A673 (cell line): Measurements from ENCODE around the gene FAM3C. TPM values are rescaled to one million over a fixed set of nuclear protein-coding genes. Genes with fewer than 3 reads are reported as not detected.

Experiments
- BruUV-seq: library from RNA; stranded (reverse); fragments of 400-500 nt; replicated peaks from 2 replicates; lab custom pipeline; 2021; lab: Mats Ljungman, UMichigan
- CTCF ChIA-PET: fragments of 300-600 bp; sonication (Branson Sonifier 250); formaldehyde crosslinking; loops from one replicate; lab custom pipeline; 2022; ENCODE audit warnings: antibody characterized with exemption; lab: Charles Lee
- POLR2A ChIA-PET: fragments of 300-600 bp; sonication (Branson Sonifier 250); formaldehyde crosslinking; loops from one replicate; lab custom pipeline; 2022; ENCODE audit warnings: antibody characterized with exemption; ENCODE audit not compliant: low non-redundant PET; lab: Charles Lee
- DNase-seq: peaks from one replicate; pipeline ENCODE4 v3.0.0-alpha.2; 2015; ENCODE audit warnings: low spot score
- H3K27ac ChIP-seq: fragments of 200-600 bp; sonication (generic); 2 replicates; pipeline ENCODE4 v1.5.1; 2016; ENCODE audit warnings: mixed run types, low read depth, mild to moderate bottlenecking, mixed read lengths, antibody characterized with exemption, low read length; ENCODE audit not compliant: poor library complexity, severe bottlenecking
- H3K27me3 ChIP-seq: fragments of 200-600 bp; sonication (generic); replicated peaks from 2 replicates; pipeline ENCODE4 v1.6.1; 2017; ENCODE audit warnings: mixed run types, low read depth, mild to moderate bottlenecking, mixed read lengths, antibody characterized with exemption, low read length; ENCODE audit not compliant: insufficient read depth, poor library complexity
- H3K36me3 ChIP-seq: fragments of 200-600 bp; sonication (generic); 2 replicates; pipeline ENCODE4 v1.6.1; 2016; ENCODE audit warnings: mixed run types, mild to moderate bottlenecking, mixed read lengths, antibody characterized with exemption, low read length; ENCODE audit not compliant: insufficient read depth, poor library complexity, severe bottlenecking
- H3K4me1 ChIP-seq: fragments of 200-600 bp; sonication (generic); 2 replicates; pipeline ENCODE4 v1.6.1; 2017; ENCODE audit warnings: mixed run types, mild to moderate bottlenecking, mixed read lengths, antibody characterized with exemption, low read length; ENCODE audit not compliant: insufficient read depth, poor library complexity, severe bottlenecking
- H3K4me3 ChIP-seq: fragments of 200-600 bp; sonication (generic); 2 replicates; pipeline ENCODE4 v1.5.1; 2016; ENCODE audit warnings: low read depth, mixed run types, mild to moderate bottlenecking, mixed read lengths, low read length; ENCODE audit not compliant: poor library complexity, severe bottlenecking
- H3K9me3 ChIP-seq: fragments of 200-600 bp; sonication (generic); 2 replicates; pipeline ENCODE4 v1.6.1; 2016; ENCODE audit warnings: mixed run types, low read depth, mild to moderate bottlenecking, mixed read lengths, antibody characterized with exemption, low read length; ENCODE audit not compliant: poor library complexity, severe bottlenecking
- CTCF ChIP-seq: fragments of 300-800, 200-600 bp; sonication (generic); conservative IDR thresholded peaks from 2 replicates; pipeline ENCODE4 v1.5.1; 2017; ENCODE audit warnings: low read depth, mild to moderate bottlenecking, antibody characterized with exemption, low read length, moderate library complexity, mixed read lengths
- EZH2 ChIP-seq: fragments of 200-600 bp; sonication (generic); IDR thresholded peaks from 2 replicates; pipeline ENCODE4 v1.6.1; 2017; ENCODE audit warnings: borderline replicate concordance, low read depth, mild to moderate bottlenecking, mixed read lengths, antibody characterized with exemption, low read length; ENCODE audit not compliant: poor library complexity, severe bottlenecking
- intact Hi-C: fragments of 100-400 bp; cut with micrococcal nuclease; formaldehyde crosslinking; loops from one replicate; pipeline ENCODE4 v1.10.0; 2022; ENCODE audit not compliant: unreplicated experiment
- total RNA-seq: library from RNA; stranded (reverse); gene quantifications from 2 replicates; pipeline ENCODE4 v1.2.3, GENCODE V29; 2021

FAM3C gene
- total RNA-seq, 1 experiment from 2014 or later = 33.0 TPM

DNA sequence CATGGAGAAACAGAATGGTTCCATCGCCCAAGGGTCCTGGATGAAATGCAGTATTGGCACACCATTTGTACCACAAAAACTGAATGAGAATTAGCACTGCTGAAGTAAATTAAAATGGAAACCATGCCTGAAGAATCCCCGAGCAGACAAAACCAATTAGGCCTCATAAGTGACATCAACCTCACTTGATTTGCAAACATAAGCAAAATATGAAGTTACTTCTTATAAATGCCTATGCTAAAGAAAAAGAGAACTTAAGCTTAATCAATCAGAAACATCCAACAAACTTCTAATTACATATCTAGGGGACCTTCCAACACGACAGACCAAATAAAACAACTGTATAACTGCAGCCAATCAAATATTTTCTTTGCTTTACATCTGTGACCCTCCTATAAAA, 4.4 kb downstream of the FAM3C start:
- DNase-seq = no peak
- peaks cover 21% of the 10 kb centered on the region for H3K4me1 ChIP-seq
- H3K36me3 ChIP-seq = peaks cover 5% of the 10 kb centered on the region
- H3K27me3 ChIP-seq = no peaks in the 10 kb centered on the region
- ChIA-PET CTCF (no interaction called here), POLR2A (no interaction called here)
- no peak overlapping the region for H3K27ac ChIP-seq
- H3K4me3 ChIP-seq = no peak overlapping the region
- no TSS peak for BruUV-seq
- intact Hi-C loops = no loop called here
- no peaks in the 10 kb centered on the region for H3K9me3 ChIP-seq
- TF ChIP-seq EZH2 = no peak
- no peak for TF ChIP-seq CTCF

DNA sequence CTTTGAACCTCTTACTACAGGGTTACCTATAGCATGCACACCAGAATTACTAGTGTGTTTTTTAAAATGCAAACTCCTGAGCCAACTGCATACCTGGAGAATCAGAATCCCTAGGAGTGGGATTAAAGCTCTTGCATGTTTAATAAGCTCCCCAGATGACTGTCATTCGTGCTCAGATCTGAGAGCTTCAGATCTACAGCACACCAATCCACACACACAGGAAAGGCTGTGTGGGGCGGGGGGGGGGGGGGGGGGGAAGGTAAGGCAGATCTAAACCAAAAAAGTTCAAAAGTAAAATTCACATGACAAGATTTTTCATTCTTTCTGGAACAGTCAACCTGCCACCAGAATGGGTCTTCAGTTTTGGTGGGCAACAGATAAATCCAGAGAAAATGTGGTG, 5.5 kb downstream of the FAM3C start:
- DNase-seq = no peak
- BruUV-seq = no TSS peak
- no peak overlapping the region for H3K27ac ChIP-seq
- H3K36me3 ChIP-seq = peaks cover 5% of the 10 kb centered on the region
- no peak overlapping the region for H3K4me3 ChIP-seq
- TF ChIP-seq CTCF (no peak), EZH2 (no peak)
- intact Hi-C loops = no loop called here
- H3K27me3 ChIP-seq = no peaks in the 10 kb centered on the region
- peaks cover 25% of the 10 kb centered on the region for H3K4me1 ChIP-seq
- ChIA-PET POLR2A (no interaction called here), CTCF (no interaction called here)
- H3K9me3 ChIP-seq = no peaks in the 10 kb centered on the region

- peaks cover 27% of the 10 kb centered on the region for H3K4me1 ChIP-seq
- ChIA-PET CTCF (no interaction called here), POLR2A (no interaction called here)
- no TSS peak for BruUV-seq
- TF ChIP-seq CTCF = no peak
- no peak for TF ChIP-seq EZH2
- H3K9me3 ChIP-seq = no peaks in the 10 kb centered on the region
- H3K27me3 ChIP-seq = no peaks in the 10 kb centered on the region
- DNase-seq = no peak
- H3K4me3 ChIP-seq = no peak overlapping the region
- H3K36me3 ChIP-seq = peaks cover 5% of the 10 kb centered on the region
- intact Hi-C loops = no loop called here
- H3K27ac ChIP-seq = no peak overlapping the region
Observed at GRCh38 chr7:121390109-121390508, 6.0 kb downstream of the FAM3C start.
